Measurements from ENCODE around the gene MAST4.

DNA sequence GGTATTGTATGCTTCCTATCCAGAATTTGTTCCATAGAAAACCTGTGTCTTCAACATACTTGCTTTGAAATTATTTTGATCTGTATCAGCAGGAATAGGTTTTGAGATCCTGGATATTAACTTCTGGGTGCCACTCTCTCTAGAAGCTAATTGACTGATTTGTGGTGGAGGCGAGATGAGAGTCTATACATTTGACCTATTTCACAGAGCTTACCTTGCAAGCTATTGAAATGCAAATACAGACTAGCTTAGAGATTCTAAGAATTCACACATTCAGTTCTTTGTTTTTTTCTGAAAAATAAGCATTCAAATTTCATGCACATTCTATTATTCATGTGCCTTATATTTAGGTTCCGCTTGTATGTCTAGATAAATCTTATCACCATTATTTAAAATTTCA lies 246.3 kb downstream of the MAST4 start:
- TF ChIP-seq, protein P1, sequence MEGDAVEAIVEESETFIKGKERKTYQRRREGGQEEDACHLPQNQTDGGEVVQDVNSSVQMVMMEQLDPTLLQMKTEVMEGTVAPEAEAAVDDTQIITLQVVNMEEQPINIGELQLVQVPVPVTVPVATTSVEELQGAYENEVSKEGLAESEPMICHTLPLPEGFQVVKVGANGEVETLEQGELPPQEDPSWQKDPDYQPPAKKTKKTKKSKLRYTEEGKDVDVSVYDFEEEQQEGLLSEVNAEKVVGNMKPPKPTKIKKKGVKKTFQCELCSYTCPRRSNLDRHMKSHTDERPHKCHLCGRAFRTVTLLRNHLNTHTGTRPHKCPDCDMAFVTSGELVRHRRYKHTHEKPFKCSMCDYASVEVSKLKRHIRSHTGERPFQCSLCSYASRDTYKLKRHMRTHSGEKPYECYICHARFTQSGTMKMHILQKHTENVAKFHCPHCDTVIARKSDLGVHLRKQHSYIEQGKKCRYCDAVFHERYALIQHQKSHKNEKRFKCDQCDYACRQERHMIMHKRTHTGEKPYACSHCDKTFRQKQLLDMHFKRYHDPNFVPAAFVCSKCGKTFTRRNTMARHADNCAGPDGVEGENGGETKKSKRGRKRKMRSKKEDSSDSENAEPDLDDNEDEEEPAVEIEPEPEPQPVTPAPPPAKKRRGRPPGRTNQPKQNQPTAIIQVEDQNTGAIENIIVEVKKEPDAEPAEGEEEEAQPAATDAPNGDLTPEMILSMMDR (IDR thresholded peaks at IDR 0.05), result no peak
- TF ChIP-seq JUNB (IDR thresholded peaks at IDR 0.05), result no peak
- no peak for TF ChIP-seq JUN (IDR thresholded peaks at IDR 0.05)
- TF ChIP-seq POLR2A (IDR thresholded peaks at IDR 0.05; ENCODE audit: low read length), result no peak
- TF ChIP-seq, protein P2, sequence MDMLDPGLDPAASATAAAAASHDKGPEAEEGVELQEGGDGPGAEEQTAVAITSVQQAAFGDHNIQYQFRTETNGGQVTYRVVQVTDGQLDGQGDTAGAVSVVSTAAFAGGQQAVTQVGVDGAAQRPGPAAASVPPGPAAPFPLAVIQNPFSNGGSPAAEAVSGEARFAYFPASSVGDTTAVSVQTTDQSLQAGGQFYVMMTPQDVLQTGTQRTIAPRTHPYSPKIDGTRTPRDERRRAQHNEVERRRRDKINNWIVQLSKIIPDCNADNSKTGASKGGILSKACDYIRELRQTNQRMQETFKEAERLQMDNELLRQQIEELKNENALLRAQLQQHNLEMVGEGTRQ (IDR thresholded peaks at IDR 0.05), result no peak
- TF ChIP-seq, protein P3, sequence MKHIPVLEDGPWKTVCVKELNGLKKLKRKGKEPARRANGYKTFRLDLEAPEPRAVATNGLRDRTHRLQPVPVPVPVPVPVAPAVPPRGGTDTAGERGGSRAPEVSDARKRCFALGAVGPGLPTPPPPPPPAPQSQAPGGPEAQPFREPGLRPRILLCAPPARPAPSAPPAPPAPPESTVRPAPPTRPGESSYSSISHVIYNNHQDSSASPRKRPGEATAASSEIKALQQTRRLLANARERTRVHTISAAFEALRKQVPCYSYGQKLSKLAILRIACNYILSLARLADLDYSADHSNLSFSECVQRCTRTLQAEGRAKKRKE (CRISPR knock-in tag; IDR thresholded peaks at IDR 0.05; ENCODE audit: low read depth), result no peak
- TF ChIP-seq KDM5A (IDR thresholded peaks at IDR 0.05), result no peak
- no peak for TF ChIP-seq ZSCAN20 (CRISPR knock-in tag; IDR thresholded peaks at IDR 0.05)
- TF ChIP-seq RCOR1 (IDR thresholded peaks at IDR 0.05; ENCODE audit: low read depth, low read length), result no peak
- no peak for TF ChIP-seq MAZ (IDR thresholded peaks at IDR 0.05; ENCODE audit: borderline replicate concordance, low read depth, low read length)

Data from A549 (cell line).